Left ventricle myocardium superior (tissue), 1 donor: ENCODE measurements around the gene SIGLEC12. TPM values are rescaled to one million over a fixed set of nuclear protein-coding genes. Genes with fewer than 3 reads are reported as not detected.
A peak's percentile ranks its signal among the peaks of the same experiment; 100 is the strongest.

Experiments
- ATAC-seq: fragments of 200-7000 bp; cut with Tn5 transposase; one replicate; pipeline ENCODE4 v1.9.1; 2020; ENCODE audit warnings: mild to moderate bottlenecking, moderate library complexity
- DNase-seq: peaks from one replicate; pipeline ENCODE4 v3.0.0-alpha.2; 2020
- intact Hi-C: fragments of 100-400 bp; cut with micrococcal nuclease; formaldehyde crosslinking; loops from one replicate; pipeline ENCODE4 v1.11.0; 2022
- long read RNA-seq: library from polyadenylated mRNA; unstranded; transcript quantifications from one replicate; pipeline ENCODE4 v2.0.0, GENCODE V29; 2021
- total RNA-seq: library from RNA; stranded (reverse); fragmentation: NEBNext Ultra II Directional; extraction: Animal tissue kit (Norgen Biotek cat#: 25700); gene quantifications from one replicate; pipeline ENCODE4 v1.2.1, GENCODE V29; 2021
- donor health status: DM: no; HTN: yes; CAD: no; lungs with severe emphysema.

Gene SIGLEC12
- not detected for total RNA-seq
- long read RNA-seq: 0 reads

- ATAC-seq (peak; percentile 60), DNase-seq (peak; percentile 45)
Observed at GRCh38 chr19:51501594-51502263, at the start of gene SIGLEC12. SIGLEC12 (minus strand) TSS chr19:51501800; CDS start chr19:51501733, 67 bp downstream.

DNA sequence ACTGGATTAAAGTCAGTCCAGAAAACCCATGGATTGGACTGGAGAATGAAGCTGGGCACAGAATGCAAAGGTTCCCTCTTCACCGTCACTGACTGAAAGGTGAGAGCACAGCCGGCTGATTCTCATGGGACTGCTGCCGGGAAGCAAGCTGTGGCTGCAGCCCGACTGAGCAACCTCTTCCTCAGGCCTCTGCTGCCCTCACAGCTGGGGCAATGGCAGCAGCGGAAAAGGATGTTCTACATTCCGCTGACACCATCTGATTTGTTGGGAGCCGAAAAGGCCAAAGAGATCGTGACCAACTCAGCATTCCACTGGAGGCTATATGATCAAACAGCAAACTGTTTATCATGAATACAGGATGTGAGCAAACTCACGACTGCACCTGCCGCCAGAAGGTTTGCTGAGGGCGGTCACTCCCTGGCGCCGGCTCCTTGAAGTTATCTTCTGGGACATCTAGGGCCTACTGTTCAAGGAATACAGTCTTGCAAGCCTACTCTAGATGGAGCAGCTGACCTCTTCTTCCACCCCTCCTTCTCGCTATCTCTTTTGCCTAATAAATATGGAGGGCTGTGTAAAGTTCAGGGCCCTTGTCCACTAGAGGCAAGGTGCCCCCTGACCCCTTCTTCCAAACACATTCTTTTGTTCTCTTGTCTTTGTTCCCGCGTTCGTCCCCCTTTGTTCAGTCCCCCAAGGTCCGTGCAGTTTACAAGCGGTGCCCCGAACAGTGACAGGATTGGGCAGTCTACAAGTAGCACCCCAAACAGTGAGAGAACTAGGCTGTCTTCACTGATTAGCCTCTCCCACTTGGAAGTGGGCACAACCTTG lies 49.5 kb upstream of the SIGLEC12 start:
- ATAC-seq (no peak), DNase-seq (no peak)
- intact Hi-C loops: no loop called here

More at GRCh38 chr19:51501594-51502263, at the start of gene SIGLEC12:
- intact Hi-C loops: no loop called here

- ATAC-seq (no peak), DNase-seq (no peak)
- intact Hi-C loops: no loop called here
Observed at GRCh38 chr19:51549533-51550324, 48.1 kb upstream of the SIGLEC12 start.

DNA sequence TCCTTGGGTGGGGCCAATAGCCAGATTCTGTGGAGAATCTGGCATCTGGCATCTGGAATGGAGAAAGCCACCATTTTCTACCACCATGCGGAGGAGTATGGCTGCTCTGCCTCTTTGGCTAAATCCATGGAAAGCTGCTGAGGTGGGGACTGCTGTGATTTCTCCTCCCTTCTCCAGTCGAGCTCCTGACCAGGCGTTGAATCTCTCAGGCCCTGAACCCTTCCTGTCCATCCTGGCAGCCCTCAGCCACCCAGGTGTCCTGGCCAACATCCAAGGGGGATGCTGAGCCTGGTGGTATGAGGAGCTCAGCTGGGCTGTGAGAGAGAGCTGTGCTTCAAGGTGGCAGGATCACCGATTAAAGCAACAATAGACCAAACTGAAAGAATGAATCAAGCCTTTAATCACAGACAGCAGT lies 47.3 kb upstream of the SIGLEC12 start:
- intact Hi-C loops: no loop called here
- DNase-seq (no peak), ATAC-seq (no peak)

GRCh38 chr19:51548213-51548651 lies 46.6 kb upstream of the SIGLEC12 start:
- DNase-seq (no peak), ATAC-seq (no peak)
- intact Hi-C loops: no loop called here

- DNase-seq (no peak), ATAC-seq (no peak)
- intact Hi-C loops: no loop called here
Observed at GRCh38 chr19:51547397-51548212, 46.0 kb upstream of the SIGLEC12 start.

- no peak for DNase-seq
- no peak for ATAC-seq
- intact Hi-C loops: no loop called here
Observed at GRCh38 chr19:51546650-51547396, 45.2 kb upstream of the SIGLEC12 start.

DNA sequence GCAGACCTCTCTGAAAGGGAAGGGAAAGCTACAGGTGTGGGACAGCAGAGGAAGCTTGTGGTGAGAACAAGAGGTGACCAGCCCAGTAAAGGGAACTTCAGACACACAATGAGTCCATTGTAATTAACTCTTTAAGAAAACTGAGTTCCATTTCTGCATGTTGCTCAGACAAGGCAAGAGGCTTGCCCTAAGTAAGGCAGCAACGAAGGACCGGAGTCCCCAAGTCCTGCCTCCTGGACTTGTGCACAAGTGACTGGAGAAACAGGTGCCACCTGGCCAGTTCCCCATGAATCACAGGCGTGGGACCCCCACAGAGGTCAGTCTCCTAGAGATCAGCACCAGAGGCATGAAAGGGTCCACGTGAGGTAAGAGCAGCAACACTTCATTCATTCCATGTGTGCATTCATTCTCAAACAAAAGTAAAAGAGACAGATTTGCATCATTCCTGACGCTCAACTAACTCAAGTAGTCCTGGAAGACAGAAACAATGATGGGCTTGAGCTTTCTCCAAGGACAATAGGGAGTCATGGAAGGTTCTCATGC lies 44.6 kb upstream of the SIGLEC12 start:
- ATAC-seq: no peak
- DNase-seq: no peak
- intact Hi-C loops: no loop called here

DNA sequence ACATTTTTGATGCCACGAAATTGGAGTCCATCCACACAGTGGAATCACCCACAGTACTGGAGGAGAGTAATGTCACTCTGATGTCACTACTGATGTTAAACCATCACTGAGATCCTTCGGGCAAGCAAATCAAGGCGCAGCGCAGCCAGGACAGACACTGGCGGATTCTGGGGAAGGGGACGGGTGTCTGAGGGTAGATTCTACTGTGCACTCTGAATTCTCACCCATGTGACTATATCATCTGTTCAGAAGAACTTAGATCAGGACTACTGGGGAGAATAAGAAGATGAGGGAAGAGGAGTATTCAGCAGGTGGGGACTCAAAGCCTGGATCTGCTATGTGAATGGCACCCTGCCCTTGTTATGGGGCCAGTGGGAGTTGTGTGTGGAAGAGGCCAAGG lies 42.4 kb upstream of the SIGLEC12 start:
- intact Hi-C loops: no loop called here
- no peak for ATAC-seq
- no peak for DNase-seq

- intact Hi-C loops: no loop called here
- no peak for DNase-seq
- ATAC-seq: no peak
Observed at GRCh38 chr19:51542699-51543098, 41.1 kb upstream of the SIGLEC12 start.

DNA sequence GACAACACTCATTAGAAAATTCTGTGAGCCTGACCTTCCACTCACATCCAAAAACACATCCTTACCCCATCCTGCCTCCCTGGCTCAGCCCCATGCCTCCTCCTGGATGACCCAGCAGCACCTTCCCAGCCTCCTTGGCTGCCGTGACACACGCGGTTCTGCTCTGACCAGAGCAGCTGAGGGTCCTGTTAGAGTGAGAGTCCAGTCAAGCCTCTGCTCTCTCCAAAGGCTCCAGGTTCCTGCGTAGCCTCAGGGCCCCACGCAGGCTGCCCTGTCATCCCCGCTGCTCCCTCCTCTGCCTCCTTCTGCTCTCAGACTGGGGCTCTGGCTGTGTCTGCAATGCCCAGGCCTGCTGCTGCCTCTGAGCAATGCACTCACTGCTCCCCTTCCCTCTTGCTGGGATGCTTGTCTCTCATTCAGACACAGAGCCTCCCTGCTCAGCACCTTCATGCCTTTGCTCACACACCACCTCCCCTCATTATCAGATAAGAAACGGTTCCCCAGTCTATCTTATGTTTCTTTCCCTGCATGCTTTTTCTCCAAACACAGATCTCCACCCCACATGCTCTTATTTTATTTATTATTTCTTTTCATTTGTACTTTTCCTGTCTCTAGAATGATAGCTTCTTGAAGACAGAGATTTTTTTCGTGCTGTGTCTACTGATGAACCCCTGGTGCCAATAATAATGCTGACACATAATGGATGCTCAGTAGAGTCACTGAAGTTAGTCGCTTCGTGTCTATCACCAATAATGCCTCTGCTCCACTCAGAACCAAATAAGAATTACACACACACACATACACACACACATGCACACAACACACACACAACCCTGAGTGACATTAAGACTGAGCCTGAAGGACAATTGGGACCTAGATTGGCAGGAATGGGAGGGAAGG lies 40.1 kb upstream of the SIGLEC12 start:
- DNase-seq: no peak
- intact Hi-C loops: no loop called here
- ATAC-seq: no peak

DNA sequence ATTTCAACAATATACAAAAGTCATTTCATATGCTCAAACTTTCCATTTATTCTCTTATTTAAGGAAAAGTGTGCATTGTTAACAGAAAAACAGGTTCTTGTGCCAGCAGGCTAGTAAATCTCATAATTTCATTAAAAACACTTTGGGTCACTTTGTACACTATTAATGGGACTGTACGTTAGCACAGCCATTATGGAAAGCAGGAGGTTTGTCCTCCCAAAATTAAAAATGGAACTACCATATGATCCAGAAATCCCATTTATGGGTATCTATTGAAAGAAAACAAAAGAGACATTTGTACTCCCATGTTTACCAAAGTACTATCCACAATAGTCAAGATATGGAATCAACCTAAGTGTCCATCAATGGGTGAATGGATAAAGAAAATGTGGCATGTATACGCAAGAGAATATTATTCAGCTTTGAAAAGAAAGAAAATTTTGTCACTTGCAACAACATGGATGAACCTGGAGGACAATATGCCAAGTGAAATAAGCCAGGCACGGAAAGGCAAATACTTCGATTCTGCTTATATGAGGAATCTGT lies 38.3 kb upstream of the SIGLEC12 start:
- intact Hi-C loops: no loop called here
- ATAC-seq (no peak), DNase-seq (no peak)

- DNase-seq (no peak), ATAC-seq (no peak)
- intact Hi-C loops: no loop called here
Observed at GRCh38 chr19:51535535-51535934, 33.9 kb upstream of the SIGLEC12 start.

- ATAC-seq (peak; percentile 63), DNase-seq (peak; percentile 60)
- intact Hi-C loops: no loop called here
Observed at GRCh38 chr19:51531349-51532315, 30.0 kb upstream of the SIGLEC12 start, which contains the start of gene SIGLEC6. SIGLEC6 (minus strand) TSS chr19:51531670; CDS start chr19:51531648, 22 bp downstream.

DNA sequence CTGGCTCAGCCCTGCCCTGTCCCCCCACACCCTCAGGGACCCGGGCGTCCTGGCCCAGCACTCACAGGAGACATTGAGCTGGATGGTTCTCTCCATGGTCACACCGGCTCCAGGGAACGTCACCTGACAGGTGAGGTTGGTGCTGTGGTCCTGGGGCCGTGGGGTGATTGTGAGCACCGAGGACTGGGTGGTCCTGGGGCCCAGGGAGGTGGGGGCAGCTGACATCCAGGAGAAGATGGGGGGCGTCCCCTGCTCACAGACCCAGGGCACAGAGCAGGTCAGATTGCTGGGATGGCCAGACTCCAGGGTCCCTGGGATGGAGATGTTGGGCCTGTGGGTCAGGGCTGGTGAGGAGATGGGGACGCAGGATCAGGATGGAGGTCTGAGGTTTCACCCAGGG lies 29.0 kb upstream of the SIGLEC12 start:
- intact Hi-C loops: no loop called here

DNA sequence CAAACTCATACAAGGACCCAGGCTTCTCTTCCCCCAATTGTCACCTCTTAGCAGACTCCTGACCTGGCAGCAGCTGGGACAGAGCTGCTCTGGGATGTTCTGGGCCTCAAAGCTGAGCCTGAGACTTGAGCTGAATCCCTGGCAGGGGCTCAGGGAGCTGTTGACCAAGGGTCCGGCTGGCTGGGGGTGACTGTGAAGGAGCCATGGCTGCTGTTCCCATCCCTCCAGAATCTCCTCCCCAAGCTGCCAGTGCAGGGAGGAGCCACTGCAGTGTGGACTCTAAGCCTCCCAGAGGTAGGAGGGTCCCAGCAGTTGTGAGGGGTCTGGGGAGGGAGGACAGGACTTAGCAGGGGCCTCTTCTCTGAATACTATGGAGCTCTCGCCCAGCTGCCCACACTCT lies 27.7 kb upstream of the SIGLEC12 start:
- DNase-seq (no peak), ATAC-seq (no peak)
- intact Hi-C loops: no loop called here

More for the DNA sequence above, 29.0 kb upstream of the SIGLEC12 start:
- ATAC-seq (no peak), DNase-seq (no peak)
